ENCODE data around the gene REXO1. TPM values are rescaled to one million over a fixed set of nuclear protein-coding genes. Genes with fewer than 3 reads are reported as not detected.

Gene REXO1
- total and polyA plus RNA-seq, 9 of the 15 experiments (the other 6 are each of a cell fraction or from before 2014, with no cell fraction given) = 0.04 to 63.3 (median 15.8) TPM

DNA sequence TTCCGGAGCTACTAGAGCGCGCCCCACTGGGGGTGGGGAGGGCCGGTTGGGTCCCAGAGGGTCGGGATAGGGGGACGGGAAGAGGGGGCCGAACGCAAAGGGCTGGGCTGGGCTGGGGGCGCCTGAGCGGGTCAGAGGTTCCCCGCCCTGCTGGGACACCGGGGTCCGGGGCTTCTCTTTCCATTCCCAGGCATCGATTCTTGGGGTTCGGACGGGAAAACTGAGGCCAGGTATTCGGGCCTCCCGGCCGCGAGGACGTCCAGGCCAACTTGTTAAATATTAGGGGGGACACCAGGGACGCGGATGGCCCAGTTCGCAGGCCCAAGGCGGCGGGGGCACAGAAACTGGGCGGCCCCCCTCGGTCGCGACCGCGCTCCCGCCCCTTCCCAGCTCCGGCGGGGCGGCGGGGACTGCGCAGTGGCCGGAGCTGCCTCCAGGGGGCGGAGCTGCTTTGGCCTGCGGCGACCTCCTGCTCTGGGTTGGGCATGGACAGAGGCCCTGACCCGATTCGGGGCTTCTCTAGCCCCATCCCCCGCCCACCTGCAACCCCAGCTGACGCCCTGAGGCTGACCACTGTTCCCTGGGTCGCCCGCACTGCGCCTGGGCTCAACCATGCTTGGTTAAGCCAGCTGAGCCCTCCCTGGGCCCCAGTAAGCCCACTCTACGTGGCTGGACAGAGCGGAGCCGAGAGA lies 16.3 kb upstream of the REXO1 start (continued):
- no peak for TF ChIP-seq BCLAF1 (IDR thresholded peaks at IDR 0.05; ENCODE audit: borderline replicate concordance in 1 of 2, control insufficient read depth in 1 of 2, low read depth in 2 of 2, low read length in 1 of 2)
- peak in 1 of 2 experiments; percentile 19; a peak in 1 of 4 replicates for TF ChIP-seq HDAC1 (IDR thresholded peaks at IDR 0.05)
- no peak for TF ChIP-seq RFX1 (IDR thresholded peaks at IDR 0.05)
- peak; percentile 73 for TF ChIP-seq EP400 (IDR thresholded peaks at IDR 0.05)
- 0 out of 2 replicates have a peak, but pooled peaks have one; percentile 75 for TF ChIP-seq KDM2B (CRISPR knock-in tag; IDR thresholded peaks at IDR 0.05)
- no peak for TF ChIP-seq ZNF274 (IDR thresholded peaks at IDR 0.05; ENCODE audit: borderline replicate concordance, low read depth, low read length)
- TF ChIP-seq, protein P1, sequence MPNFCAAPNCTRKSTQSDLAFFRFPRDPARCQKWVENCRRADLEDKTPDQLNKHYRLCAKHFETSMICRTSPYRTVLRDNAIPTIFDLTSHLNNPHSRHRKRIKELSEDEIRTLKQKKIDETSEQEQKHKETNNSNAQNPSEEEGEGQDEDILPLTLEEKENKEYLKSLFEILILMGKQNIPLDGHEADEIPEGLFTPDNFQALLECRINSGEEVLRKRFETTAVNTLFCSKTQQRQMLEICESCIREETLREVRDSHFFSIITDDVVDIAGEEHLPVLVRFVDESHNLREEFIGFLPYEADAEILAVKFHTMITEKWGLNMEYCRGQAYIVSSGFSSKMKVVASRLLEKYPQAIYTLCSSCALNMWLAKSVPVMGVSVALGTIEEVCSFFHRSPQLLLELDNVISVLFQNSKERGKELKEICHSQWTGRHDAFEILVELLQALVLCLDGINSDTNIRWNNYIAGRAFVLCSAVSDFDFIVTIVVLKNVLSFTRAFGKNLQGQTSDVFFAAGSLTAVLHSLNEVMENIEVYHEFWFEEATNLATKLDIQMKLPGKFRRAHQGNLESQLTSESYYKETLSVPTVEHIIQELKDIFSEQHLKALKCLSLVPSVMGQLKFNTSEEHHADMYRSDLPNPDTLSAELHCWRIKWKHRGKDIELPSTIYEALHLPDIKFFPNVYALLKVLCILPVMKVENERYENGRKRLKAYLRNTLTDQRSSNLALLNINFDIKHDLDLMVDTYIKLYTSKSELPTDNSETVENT (CRISPR knock-in tag; IDR thresholded peaks at IDR 0.05) = peak; percentile 58; the same call in 1 of the 2 replicates
- peak in 1 of 3 experiments; percentile 66 for TF ChIP-seq YY1 (IDR thresholded peaks at IDR 0.05; ENCODE audit: borderline replicate concordance in 1 of 3, control insufficient read depth in 1 of 3, extremely low read depth in 1 of 3, insufficient read depth in 3 of 3, insufficient read length in 1 of 3, insufficient replicate concordance in 2 of 3, low read depth in 1 of 3, low read length in 2 of 3)
- TF ChIP-seq TGIF2 (CRISPR knock-in tag; IDR thresholded peaks at IDR 0.05) = no peak
- TF ChIP-seq, protein P2, sequence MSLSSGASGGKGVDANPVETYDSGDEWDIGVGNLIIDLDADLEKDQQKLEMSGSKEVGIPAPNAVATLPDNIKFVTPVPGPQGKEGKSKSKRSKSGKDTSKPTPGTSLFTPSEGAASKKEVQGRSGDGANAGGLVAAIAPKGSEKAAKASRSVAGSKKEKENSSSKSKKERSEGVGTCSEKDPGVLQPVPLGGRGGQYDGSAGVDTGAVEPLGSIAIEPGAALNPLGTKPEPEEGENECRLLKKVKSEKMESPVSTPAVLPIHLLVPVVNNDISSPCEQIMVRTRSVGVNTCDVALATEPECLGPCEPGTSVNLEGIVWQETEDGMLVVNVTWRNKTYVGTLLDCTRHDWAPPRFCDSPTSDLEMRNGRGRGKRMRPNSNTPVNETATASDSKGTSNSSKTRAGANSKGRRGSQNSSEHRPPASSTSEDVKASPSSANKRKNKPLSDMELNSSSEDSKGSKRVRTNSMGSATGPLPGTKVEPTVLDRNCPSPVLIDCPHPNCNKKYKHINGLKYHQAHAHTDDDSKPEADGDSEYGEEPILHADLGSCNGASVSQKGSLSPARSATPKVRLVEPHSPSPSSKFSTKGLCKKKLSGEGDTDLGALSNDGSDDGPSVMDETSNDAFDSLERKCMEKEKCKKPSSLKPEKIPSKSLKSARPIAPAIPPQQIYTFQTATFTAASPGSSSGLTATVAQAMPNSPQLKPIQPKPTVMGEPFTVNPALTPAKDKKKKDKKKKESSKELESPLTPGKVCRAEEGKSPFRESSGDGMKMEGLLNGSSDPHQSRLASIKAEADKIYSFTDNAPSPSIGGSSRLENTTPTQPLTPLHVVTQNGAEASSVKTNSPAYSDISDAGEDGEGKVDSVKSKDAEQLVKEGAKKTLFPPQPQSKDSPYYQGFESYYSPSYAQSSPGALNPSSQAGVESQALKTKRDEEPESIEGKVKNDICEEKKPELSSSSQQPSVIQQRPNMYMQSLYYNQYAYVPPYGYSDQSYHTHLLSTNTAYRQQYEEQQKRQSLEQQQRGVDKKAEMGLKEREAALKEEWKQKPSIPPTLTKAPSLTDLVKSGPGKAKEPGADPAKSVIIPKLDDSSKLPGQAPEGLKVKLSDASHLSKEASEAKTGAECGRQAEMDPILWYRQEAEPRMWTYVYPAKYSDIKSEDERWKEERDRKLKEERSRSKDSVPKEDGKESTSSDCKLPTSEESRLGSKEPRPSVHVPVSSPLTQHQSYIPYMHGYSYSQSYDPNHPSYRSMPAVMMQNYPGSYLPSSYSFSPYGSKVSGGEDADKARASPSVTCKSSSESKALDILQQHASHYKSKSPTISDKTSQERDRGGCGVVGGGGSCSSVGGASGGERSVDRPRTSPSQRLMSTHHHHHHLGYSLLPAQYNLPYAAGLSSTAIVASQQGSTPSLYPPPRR (CRISPR knock-in tag; IDR thresholded peaks at IDR 0.05; ENCODE audit: borderline replicate concordance) = peak; percentile 55; the same call in 1 of the 2 replicates
- TF ChIP-seq TSC22D4 (tag; IDR thresholded peaks at IDR 0.05) = no peak
- TF ChIP-seq NR2C2 (CRISPR knock-in tag; IDR thresholded peaks at IDR 0.05) = peak; percentile 29; the same call in 1 of the 2 replicates
- TF ChIP-seq NR2C2 (tag; IDR thresholded peaks at IDR 0.05) = peak; percentile 84
- no peak for TF ChIP-seq TFAM (CRISPR knock-in tag; conservative IDR thresholded peaks at IDR 0.05)
- TF ChIP-seq BRD4 (IDR thresholded peaks at IDR 0.05) = peak; percentile 78
- no peak for TF ChIP-seq HDAC6 (IDR thresholded peaks at IDR 0.05; ENCODE audit: low read depth, low read length)

Data from K562 (cell line).